ENCODE measurements around the gene VWF. TPM values are rescaled to one million over a fixed set of nuclear protein-coding genes. Genes with fewer than 3 reads are reported as not detected.
A peak's percentile ranks its signal among the peaks of the same experiment; 100 is the strongest.
"Not testable (repeated sequence)": the region's sequence is repeated elsewhere in the genome, so short reads cannot be mapped to it uniquely, and the experiment has no call there.

The VWF gene
- total RNA-seq, 1 donor from 2014 or later, result 1,804 TPM

DNA sequence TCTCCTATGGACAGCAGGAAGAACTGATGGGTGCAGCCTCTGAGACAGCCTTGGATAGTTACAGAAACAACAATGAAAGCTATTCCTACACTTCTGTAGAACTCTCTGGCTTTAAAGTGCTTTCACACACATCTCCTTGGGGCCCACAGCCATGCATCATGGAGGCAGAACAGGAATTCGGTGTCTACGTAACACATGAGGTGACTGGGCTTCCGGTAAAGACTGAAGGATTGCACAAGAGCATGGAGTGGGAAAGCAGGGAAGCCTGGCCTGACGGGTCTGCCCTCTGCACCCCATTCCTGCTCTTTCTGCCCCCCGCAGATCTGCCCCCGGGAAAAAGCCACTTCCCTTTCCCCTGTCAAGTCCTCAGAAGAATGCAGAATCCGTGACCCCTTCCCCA lies 82.6 kb downstream of the VWF start:
- DNase-seq (ENCODE audit: extremely low read depth, low read depth, low spot score), result no peak

DNA sequence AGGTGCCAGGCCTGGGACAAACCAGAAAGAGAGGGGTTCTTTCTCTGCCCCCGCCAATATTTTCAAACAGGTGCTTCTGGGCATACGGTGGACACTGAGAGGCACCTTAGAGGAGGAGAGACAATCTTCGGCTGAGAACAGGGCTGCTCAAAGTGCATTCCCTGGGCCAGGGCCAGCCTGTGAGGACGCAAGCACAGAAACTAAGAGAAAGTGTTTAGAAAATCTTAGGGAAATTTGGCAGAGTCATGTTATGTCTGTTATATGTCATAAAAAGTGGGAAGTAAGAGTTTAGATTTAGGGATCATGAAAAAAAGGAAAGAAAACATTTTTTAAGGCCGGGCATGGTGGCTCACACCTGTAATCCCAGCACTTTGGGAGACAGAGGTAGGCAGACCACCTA lies 83.7 kb downstream of the VWF start:
- DNase-seq (ENCODE audit: extremely low read depth, low read depth, low spot score), result no peak

DNA sequence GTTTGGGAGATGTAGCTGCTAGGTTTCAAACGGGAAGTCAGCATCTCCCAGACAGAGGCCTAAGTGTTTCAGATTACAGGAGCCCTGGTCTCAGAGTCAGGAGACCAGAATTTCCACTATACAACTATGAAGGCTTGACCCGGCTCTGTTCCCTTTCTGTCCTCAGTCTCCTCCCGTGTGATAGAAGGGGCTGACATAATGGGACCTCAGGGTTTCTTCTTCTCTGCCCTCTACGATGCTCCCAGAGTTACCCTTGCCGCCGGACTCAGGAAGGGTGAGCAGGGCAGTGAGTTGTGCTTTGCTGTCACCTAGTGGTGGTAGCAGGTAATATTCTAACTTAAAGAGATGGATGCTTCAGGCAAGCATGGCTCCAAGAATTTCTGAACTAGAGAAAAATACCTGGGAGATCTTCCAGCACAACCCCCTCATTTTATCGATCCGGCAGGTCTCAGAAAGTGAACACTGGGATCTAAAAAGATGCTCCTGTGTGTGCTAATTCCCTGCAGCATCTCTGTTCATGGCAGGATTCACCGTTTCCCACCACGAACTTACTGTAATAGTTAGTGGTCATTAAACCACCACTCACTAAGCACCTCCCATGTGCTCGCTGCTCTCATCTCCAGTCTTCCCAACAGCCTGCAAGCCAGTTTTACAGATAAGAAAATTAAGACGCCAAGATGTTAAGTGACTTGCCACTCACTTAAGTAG lies 84.4 kb downstream of the VWF start:
- no peak for DNase-seq (ENCODE audit: extremely low read depth, low read depth, low spot score)

DNA sequence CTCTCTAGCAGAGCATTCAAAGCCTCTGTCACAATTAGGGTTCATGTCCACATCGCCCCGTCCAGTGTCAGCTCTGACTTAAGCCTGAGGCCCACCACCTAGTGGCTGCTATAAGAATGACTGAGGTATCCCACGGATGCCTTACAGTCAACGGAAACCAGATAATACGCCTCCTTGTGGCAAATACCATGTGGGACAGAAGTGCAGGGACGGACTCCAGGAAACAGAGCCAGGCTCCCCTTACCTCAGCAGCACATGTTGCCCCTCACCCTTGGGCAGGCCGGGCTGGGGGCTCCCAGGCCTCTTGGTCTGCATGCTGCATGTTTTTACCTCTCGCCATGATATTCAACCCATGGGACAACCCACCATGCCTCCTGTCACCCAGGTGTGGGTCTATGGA lies 86.3 kb downstream of the VWF start:
- DNase-seq (ENCODE audit: extremely low read depth, low read depth, low spot score), result no peak

DNA sequence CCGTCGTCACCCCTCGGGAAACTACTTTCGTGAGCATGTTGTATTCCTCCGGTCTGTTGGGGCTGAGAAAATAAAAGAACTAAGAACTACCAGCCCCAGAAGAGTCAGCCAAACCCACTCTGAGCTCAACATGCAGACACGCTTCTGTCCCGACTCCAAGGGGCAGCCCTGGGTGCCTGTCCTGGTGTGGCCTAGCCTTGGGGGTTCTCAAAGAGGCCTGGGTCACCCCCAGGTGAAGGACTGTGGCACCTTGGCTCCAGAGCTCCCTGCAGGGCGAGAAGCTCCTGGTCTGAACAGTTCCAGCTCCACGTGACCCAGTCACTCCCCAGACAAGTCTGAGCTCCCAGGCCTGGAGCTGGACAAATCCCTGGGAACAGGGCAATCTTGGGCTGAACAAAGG lies 87.0 kb downstream of the VWF start:
- no peak for DNase-seq (ENCODE audit: extremely low read depth, low read depth, low spot score)

DNA sequence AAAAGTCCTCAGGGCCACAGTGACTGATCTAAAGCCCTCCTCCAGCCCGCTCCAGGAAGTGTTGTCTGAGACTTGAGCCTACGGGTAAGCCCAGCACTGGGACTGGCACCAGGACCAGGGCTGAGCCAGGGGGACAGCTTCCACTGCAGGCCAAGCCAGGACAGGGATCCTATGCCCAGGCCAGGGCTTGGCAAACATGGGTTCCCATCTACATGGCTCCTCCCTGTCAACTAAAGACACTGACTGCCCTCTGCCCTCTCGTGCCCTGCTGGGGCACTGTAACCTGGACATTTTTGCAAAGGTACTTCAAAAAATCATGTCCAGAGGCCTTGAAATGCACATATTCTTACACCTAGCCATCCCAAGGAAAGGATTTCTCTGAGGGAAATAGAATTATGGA lies 88.0 kb downstream of the VWF start:
- DNase-seq (ENCODE audit: extremely low read depth, low read depth, low spot score), result no peak

DNA sequence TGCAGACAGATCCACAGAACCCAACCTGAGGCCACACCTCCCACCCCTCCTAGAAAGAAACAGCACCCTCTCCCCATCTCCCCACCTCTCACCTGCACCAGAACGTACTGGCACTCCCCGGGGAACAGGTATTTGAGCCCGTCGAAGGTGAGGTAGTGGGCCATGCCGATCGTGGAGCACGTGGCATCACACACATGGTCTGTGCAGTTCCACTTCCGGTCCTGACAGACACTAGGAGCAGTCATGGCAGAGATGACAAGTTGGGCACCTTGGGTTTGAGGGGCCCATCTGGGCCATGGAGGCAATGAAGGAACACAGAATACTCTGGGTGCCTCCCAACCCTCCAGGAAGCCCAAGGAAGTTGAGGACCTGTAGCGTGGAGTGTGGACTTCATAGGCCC lies 89.9 kb downstream of the VWF start:
- DNase-seq (ENCODE audit: extremely low read depth, low read depth, low spot score), result no peak

DNA sequence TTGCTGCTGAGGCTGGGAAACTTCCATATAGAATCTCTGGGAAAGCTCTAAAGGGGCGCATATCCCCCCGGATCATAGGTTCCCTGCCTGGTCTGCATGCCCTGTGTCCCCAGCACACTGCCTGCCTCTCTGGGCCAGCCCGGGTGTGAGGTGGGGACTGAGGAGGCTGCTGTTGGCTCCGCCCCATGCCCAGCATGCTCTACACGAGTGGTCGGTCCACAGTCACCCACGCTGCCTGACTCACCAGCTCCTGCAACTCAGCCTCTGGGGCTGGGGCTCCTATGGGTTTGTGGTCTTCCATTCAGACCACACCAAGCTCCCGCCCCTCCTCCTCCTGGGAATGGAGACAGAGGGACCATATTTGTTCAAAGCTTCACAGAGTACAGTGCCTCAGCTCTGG lies 90.9 kb downstream of the VWF start:
- DNase-seq (ENCODE audit: extremely low read depth, low read depth, low spot score), result no peak

DNA sequence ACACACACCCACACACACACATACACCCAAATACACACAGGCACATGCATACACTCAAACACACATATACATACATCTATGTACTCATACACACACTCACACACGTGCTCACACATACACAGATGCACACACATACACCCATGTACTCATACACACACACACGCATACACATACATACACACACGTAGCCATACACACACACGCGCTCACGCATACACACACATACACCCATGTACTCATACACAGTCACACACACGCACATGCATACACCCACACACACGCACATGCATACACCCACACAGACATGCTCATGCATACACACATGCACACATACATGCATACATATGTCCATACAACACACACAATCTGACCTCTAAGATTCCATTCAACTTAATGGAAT lies 91.7 kb downstream of the VWF start:
- no peak for DNase-seq (ENCODE audit: extremely low read depth, low read depth, low spot score)

DNA sequence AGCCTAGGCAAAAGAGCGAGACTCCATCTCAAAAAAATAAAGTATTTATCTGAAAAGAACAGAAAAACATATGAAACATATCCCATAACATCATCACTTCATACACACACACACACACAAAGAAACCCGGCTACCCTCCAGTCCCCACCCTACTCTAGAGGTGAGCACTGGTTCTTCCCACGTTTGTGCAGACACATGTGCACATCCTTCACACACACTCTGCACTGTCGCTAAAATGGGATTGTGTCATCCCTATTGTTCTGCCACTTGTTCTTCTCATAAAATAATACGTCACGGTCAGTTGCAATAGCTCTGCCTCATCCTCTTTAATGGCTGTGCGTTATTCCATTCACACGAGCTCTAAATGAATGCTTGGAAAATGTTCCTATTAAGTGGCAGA lies 93.5 kb downstream of the VWF start:
- DNase-seq (ENCODE audit: extremely low read depth, low read depth, low spot score), result no peak

DNA sequence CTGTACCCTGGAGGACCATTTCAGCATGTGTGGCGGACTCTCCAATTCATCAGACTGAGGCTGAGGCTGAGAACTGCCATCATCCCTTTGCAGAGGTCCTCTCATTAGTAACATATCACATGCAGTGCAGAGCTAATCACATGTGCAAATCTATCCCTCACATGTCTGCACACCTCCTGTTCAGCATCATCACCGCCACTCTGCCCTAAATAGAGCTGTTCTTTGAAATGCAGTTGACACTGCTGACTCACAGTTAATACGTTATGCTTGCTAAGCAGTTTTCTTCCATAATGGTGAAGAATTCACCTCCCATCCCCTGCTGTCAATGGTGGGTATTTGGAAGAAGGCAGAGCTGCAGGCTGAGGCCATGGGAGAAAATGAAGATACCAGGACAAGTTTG lies 94.4 kb downstream of the VWF start:
- no peak for DNase-seq (ENCODE audit: extremely low read depth, low read depth, low spot score)

DNA sequence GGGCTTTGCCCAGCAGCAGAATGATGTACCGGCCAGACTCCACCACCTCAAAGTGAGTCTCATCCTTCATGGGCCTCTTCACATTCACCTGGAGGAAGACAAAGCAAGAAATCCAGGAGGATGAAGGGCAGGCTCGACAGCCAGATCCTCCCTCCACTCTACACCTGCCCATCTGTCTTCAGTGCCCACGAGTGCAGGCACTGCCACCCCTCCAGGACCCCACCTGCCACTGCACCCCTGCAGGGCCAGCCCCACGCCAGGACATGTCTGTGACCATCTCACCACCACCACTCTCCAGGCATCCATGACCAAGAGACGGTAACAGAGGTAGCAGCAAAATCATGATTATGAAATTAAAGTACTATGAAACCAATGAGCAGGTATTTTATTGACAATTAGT lies 95.1 kb downstream of the VWF start:
- DNase-seq (ENCODE audit: extremely low read depth, low read depth, low spot score), result no peak

DNA sequence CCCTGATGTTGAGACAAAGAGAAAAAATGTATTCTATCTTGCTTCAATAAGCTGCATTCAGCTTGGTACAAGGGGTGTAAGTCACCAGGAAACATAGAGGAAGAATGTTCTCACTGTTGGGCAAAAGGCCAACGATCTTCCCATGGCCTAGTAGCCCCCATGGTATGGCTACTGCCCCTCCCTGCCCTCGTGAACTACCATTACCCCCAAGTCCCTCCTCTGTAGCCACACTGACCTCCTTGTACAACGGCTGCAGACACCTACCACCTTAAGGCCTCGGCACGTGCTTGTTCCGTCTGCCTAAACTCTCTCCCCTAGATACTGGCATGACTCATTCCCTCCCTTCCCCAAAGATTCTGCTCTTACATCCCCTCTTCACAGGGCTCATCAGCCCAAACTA lies 97.5 kb downstream of the VWF start:
- DNase-seq (ENCODE audit: extremely low read depth, low read depth, low spot score), result peak; percentile 33

DNA sequence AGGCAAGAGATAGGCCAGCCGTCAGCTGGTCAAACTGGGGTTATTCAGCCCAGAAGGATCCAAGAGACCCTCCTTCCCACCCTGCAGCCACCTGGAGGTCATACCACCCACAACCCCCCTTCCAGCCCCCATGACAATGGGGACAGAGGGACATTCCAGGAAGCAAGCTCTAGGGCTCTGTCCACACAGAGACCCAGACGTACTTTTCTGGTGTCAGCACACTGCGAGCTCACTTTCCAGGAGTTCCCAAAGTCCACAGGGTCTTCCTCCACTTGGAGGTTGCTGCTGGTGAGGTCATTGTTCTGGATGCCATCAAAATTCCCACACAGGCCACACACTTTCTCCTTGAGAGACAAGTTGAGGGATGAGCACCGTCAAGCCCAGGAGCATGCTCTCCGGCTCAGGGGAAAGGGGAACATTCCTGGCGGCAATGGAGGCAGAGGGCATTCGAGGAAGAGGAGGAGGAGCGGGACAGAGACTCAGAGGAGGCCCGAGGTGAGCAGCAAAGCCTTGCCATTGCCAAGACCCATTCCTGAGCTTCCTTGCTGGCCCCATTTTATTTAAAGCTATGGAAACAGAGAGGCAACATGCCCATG lies 98.7 kb downstream of the VWF start:
- DNase-seq (ENCODE audit: extremely low read depth, low read depth, low spot score), result not testable (repeated sequence)

DNA sequence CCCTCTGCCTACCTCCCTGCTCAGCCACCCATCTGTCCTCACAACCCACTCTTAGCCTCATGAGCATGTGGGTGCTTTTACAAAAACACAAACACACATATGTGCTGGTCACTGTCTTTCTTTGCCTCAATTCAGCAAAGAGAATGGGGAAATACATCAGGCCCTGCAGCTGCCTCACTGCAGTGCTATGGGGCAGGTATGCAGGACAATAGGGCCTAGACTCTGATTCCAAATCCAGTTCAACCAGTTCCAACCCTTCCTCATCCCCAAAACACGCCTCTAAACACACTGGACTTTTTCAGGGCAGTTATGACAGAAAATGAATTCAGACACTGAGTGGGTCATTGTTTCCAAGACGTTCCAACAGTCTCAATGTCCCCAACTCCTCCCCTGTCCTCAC lies 100.4 kb downstream of the VWF start:
- not testable (repeated sequence) for DNase-seq (ENCODE audit: extremely low read depth, low read depth, low spot score)

DNA sequence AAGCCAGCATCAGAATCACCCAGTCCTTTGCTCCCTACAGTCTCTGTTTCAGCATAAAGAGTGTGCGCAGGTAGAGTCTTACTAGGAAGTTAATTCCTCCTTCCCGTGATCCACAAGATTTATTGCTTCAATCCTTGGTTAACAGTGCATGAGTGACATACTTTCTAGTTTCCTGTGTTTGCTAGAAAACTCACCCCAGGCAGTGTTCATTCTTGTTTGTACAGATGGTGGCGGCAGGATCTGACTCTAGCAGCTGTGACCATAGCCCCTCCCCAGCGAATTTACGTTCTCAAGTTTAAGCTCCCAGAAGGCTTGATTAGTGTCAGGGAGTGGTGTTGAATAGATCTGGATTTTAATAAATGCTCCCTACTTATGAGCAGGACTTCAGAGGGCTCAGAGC lies 103.5 kb downstream of the VWF start:
- no peak for DNase-seq (ENCODE audit: extremely low read depth, low read depth, low spot score)

DNA sequence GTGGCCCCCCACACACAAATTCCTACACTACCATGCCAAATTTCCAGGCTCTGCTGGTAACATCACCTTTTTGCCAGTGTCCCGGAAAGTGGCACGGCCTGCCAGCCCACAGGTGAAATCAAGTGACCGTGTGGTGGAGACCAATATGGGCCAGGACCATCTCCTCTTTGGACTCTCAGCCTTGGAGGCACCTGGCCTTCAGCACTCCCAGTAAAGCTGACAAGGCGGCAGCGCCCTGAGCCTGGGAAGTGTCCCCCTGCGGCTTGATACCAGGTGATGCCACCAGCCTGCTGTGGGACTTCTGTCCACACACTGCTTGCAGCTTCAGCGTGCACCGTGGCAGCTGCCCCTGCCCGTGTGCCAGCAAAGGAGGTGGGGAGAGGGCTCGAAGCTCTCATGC lies 104.0 kb downstream of the VWF start:
- DNase-seq (ENCODE audit: extremely low read depth, low read depth, low spot score), result not testable (repeated sequence)

DNA sequence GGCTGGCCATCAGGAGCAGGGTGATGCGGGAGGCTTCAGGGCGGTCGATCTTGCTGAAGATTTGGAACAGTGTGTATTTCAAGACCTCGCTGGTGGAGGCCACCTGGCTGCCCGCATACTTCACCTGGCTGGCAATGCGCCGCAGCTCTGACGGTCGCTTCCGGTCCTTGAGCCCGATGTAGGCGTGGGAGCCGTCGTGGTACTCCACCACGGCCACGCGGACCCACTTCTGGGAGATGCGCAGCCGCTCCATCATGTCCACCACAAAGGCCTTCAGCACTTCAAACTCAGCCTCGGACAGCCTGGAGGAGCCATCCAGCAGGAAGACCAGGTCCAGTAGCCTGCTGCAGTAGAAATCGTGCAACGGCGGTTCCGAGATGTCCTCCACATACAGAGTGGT lies 105.2 kb downstream of the VWF start:
- DNase-seq (ENCODE audit: extremely low read depth, low read depth, low spot score), result not testable (repeated sequence)

DNA sequence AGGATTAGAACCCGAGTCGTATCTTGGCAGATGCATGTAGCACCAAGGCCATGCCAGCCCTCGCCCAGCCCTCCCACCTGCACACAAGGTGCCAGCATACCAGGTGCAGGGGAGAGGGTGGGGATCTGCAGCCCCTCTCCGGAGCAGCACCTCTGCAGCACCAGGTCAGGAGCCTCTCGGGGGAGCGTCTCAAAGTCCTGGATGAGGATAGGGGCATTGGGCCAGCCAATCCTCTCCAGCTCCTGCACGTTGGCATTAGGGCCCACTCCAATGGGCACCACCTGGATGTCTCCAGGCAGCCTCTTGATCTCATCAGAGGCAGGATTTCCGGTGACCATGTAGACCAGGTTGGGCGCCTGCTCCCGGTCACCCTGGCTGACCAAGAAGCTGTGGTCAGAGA lies 106.2 kb downstream of the VWF start:
- no peak for DNase-seq (ENCODE audit: extremely low read depth, low read depth, low spot score)

DNA sequence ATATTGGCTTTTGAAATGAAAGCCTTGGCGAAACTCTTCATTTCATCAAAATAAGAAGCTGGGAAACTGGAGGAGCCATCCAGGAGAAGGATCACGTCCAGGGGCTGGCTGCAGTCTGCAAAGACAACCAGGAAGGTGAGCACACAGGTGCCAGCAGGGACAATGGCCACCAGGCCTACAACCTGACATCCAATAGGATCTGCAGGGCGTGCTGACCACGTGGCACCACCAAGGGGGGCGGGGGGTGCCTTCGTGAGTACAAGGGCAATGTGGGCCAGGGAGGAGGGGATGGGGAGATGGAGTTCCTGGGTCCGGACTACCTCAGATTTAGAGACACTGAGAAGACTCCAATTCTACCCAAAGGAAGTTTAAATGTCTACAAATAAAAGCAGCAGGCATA lies 107.7 kb downstream of the VWF start:
- DNase-seq (ENCODE audit: extremely low read depth, low read depth, low spot score), result no peak

DNA sequence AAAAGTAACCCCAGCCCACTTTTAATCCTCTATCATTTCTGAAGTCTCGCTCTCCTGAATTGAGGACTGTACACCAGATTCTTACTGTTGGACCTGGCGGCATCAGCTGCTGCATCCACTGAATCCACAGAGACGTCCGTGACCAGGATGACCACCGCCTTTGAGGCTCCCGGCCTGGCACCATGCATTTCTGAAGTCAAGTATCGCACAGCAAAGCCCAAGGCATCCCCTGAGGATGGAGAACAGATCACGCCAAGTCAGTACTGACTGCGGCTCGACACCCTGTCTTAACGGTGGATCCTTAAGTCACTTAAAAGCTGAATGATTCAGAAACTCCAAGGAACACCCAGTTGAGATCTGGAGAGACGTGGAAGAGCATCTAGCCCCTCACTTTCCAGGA lies 108.5 kb downstream of the VWF start:
- DNase-seq (ENCODE audit: extremely low read depth, low read depth, low spot score), result not testable (repeated sequence)

DNA sequence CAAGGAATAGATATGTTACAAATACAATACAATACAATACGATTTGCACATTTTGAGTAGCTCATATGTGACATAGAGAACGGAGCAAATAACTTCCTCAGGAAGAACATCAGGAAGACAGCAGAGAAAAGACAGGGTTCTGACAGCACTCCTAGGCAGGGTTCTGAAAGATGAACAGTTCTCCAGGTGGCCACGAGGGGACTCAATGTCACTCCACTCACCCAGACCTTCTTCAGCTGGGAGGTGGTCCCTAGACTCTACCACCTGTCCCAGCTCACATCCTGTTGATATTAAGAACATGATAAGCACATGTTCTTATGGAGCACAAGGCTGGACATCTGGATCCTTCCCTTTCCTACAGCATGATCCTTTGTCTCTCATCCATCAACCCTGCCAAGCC lies 109.2 kb downstream of the VWF start:
- not testable (repeated sequence) for DNase-seq (ENCODE audit: extremely low read depth, low read depth, low spot score)
